Stimulated activated CD8-positive, alpha-beta memory T cell treated with anti-CD3 and anti-CD28 coated beads, Interleukin-7, amount 100 ng/mL, for 4 hours (primary cell): ENCODE results near the gene TSPAN14.
"Not testable (repeated sequence)": the region's sequence is repeated elsewhere in the genome, so short reads cannot be mapped to it uniquely, and the experiment has no call there.

Experiments
- DNase-seq, 2 donors: peaks; one replicate each; pipeline ENCODE4 v3.0.0-alpha.2; 2020; ENCODE audit warnings: low read depth in 2 of 2

TSPAN14 gene

GRCh38 chr10:80453842-80454512 lies at the start of gene TSPAN14:
TSPAN14 (plus strand) TSS chr10:80454310; CDS start chr10:80489234, 34,924 bp downstream.
- peak in 1 of 2 donors; percentile 71 for DNase-seq

GRCh38 chr10:80405035-80405434 lies 49.1 kb upstream of the TSPAN14 start:
- no peak for DNase-seq

GRCh38 chr10:80405626-80406025 lies 48.5 kb upstream of the TSPAN14 start:
- no peak for DNase-seq

- no peak for DNase-seq
Observed at GRCh38 chr10:80406204-80406603, 47.9 kb upstream of the TSPAN14 start.

- peak; percentile 51 to 55 for DNase-seq
Observed at GRCh38 chr10:80407812-80408241, 46.3 kb upstream of the TSPAN14 start.

- peak; percentile 58 to 77 for DNase-seq
Observed at GRCh38 chr10:80408242-80409101, 45.6 kb upstream of the TSPAN14 start, which contains the start of gene PRXL2A. PRXL2A (plus strand) TSS chr10:80408551; CDS start chr10:80420468, 11,917 bp downstream.

GRCh38 chr10:80409121-80409520 lies 45.0 kb upstream of the TSPAN14 start:
- DNase-seq, result no peak

GRCh38 chr10:80410122-80410521 lies 44.0 kb upstream of the TSPAN14 start:
- DNase-seq, result no peak

- DNase-seq, result no peak
Observed at GRCh38 chr10:80410578-80411145, 43.4 kb upstream of the TSPAN14 start.

GRCh38 chr10:80411267-80411668 lies 42.8 kb upstream of the TSPAN14 start:
- no peak for DNase-seq

- DNase-seq, result no peak
Observed at GRCh38 chr10:80411681-80412220, 42.4 kb upstream of the TSPAN14 start.

- no peak for DNase-seq
Observed at GRCh38 chr10:80412486-80412885, 41.6 kb upstream of the TSPAN14 start.

GRCh38 chr10:80413271-80413996 lies 40.7 kb upstream of the TSPAN14 start:
- no peak for DNase-seq

- no peak for DNase-seq
Observed at GRCh38 chr10:80414142-80414895, 39.8 kb upstream of the TSPAN14 start.

GRCh38 chr10:80415734-80416478 lies 38.2 kb upstream of the TSPAN14 start:
- DNase-seq, result no peak

- no peak for DNase-seq
Observed at GRCh38 chr10:80416479-80417098, 37.5 kb upstream of the TSPAN14 start.

GRCh38 chr10:80417256-80417655 lies 36.9 kb upstream of the TSPAN14 start:
- DNase-seq, result not testable (repeated sequence)

GRCh38 chr10:80421050-80421706 lies 32.9 kb upstream of the TSPAN14 start:
- DNase-seq, result no peak
